A673 (cell line): Measurements from ENCODE around the gene CD248. TPM values are rescaled to one million over a fixed set of nuclear protein-coding genes. Genes with fewer than 3 reads are reported as not detected.

Experiments used
- BruUV-seq: library from RNA; stranded (reverse); fragments of 400-500 nt; replicated peaks from 2 replicates; lab custom pipeline; 2021; lab: Mats Ljungman, UMichigan
- CTCF ChIA-PET: fragments of 300-600 bp; sonication (Branson Sonifier 250); formaldehyde crosslinking; loops from one replicate; lab custom pipeline; 2022; ENCODE audit warnings: antibody characterized with exemption; lab: Charles Lee
- POLR2A ChIA-PET: fragments of 300-600 bp; sonication (Branson Sonifier 250); formaldehyde crosslinking; loops from one replicate; lab custom pipeline; 2022; ENCODE audit warnings: antibody characterized with exemption; ENCODE audit not compliant: low non-redundant PET; lab: Charles Lee
- DNase-seq: peaks from one replicate; pipeline ENCODE4 v3.0.0-alpha.2; 2015; ENCODE audit warnings: low spot score
- H3K27ac ChIP-seq: fragments of 200-600 bp; sonication (generic); 2 replicates; pipeline ENCODE4 v1.5.1; 2016; ENCODE audit warnings: mixed run types, low read depth, mild to moderate bottlenecking, mixed read lengths, antibody characterized with exemption, low read length; ENCODE audit not compliant: poor library complexity, severe bottlenecking
- H3K27me3 ChIP-seq: fragments of 200-600 bp; sonication (generic); replicated peaks from 2 replicates; pipeline ENCODE4 v1.6.1; 2017; ENCODE audit warnings: mixed run types, low read depth, mild to moderate bottlenecking, mixed read lengths, antibody characterized with exemption, low read length; ENCODE audit not compliant: insufficient read depth, poor library complexity
- H3K36me3 ChIP-seq: fragments of 200-600 bp; sonication (generic); 2 replicates; pipeline ENCODE4 v1.6.1; 2016; ENCODE audit warnings: mixed run types, mild to moderate bottlenecking, mixed read lengths, antibody characterized with exemption, low read length; ENCODE audit not compliant: insufficient read depth, poor library complexity, severe bottlenecking
- H3K4me1 ChIP-seq: fragments of 200-600 bp; sonication (generic); 2 replicates; pipeline ENCODE4 v1.6.1; 2017; ENCODE audit warnings: mixed run types, mild to moderate bottlenecking, mixed read lengths, antibody characterized with exemption, low read length; ENCODE audit not compliant: insufficient read depth, poor library complexity, severe bottlenecking
- H3K4me3 ChIP-seq: fragments of 200-600 bp; sonication (generic); 2 replicates; pipeline ENCODE4 v1.5.1; 2016; ENCODE audit warnings: low read depth, mixed run types, mild to moderate bottlenecking, mixed read lengths, low read length; ENCODE audit not compliant: poor library complexity, severe bottlenecking
- H3K9me3 ChIP-seq: fragments of 200-600 bp; sonication (generic); 2 replicates; pipeline ENCODE4 v1.6.1; 2016; ENCODE audit warnings: mixed run types, low read depth, mild to moderate bottlenecking, mixed read lengths, antibody characterized with exemption, low read length; ENCODE audit not compliant: poor library complexity, severe bottlenecking
- CTCF ChIP-seq: fragments of 300-800, 200-600 bp; sonication (generic); conservative IDR thresholded peaks from 2 replicates; pipeline ENCODE4 v1.5.1; 2017; ENCODE audit warnings: low read depth, mild to moderate bottlenecking, antibody characterized with exemption, low read length, moderate library complexity, mixed read lengths
- EZH2 ChIP-seq: fragments of 200-600 bp; sonication (generic); IDR thresholded peaks from 2 replicates; pipeline ENCODE4 v1.6.1; 2017; ENCODE audit warnings: borderline replicate concordance, low read depth, mild to moderate bottlenecking, mixed read lengths, antibody characterized with exemption, low read length; ENCODE audit not compliant: poor library complexity, severe bottlenecking
- intact Hi-C: fragments of 100-400 bp; cut with micrococcal nuclease; formaldehyde crosslinking; loops from one replicate; pipeline ENCODE4 v1.10.0; 2022; ENCODE audit not compliant: unreplicated experiment
- total RNA-seq: library from RNA; stranded (reverse); gene quantifications from 2 replicates; pipeline ENCODE4 v1.2.3, GENCODE V29; 2021

Gene CD248
- total RNA-seq, 1 experiment from 2014 or later, result 97.8 TPM

- no peak for TF ChIP-seq EZH2
- TF ChIP-seq CTCF, result no peak
- no peak for DNase-seq
- Histone ChIP-seq H3K27ac (peak overlapping the region; percentile 50), H3K4me1 (peaks cover 24% of the 10 kb centered on the region), H3K27me3 (no peaks in the 10 kb centered on the region), H3K9me3 (no peaks in the 10 kb centered on the region), H3K36me3 (no peaks in the 10 kb centered on the region), H3K4me3 (no peak overlapping the region)
- BruUV-seq, result no TSS peak
- intact Hi-C loops, result loop anchor here (5.0 kb wide), 1 partner anchor 102 kb away; no protein-coding TSS in a partner anchor
- CTCF ChIA-PET, result no interaction called here
- POLR2A ChIA-PET, result no interaction called here
These were observed 7.8 kb upstream of the CD248 start for GRCh38 chr11:66324664-66325063.

- Histone ChIP-seq H3K36me3 (no peaks in the 10 kb centered on the region), H3K27ac (no peak overlapping the region), H3K27me3 (no peaks in the 10 kb centered on the region), H3K4me3 (no peak overlapping the region), H3K4me1 (peaks cover 29% of the 10 kb centered on the region), H3K9me3 (no peaks in the 10 kb centered on the region)
- ChIA-PET POLR2A (no interaction called here), CTCF (no interaction called here)
- no peak for TF ChIP-seq CTCF
- no peak for TF ChIP-seq EZH2
- DNase-seq, result no peak
- intact Hi-C loops, result no loop called here
- BruUV-seq, result no TSS peak
These were observed 6.8 kb upstream of the CD248 start for GRCh38 chr11:66323684-66324083.

- no TSS peak for BruUV-seq
- POLR2A ChIA-PET, result no interaction called here
- peak overlapping the region; percentile 56 for H3K27ac ChIP-seq
- intact Hi-C loops, result no loop called here
- no peaks in the 10 kb centered on the region for H3K9me3 ChIP-seq
- no peak for DNase-seq
- no peaks in the 10 kb centered on the region for H3K36me3 ChIP-seq
- no peak overlapping the region for H3K4me3 ChIP-seq
- CTCF ChIA-PET, result interaction anchor here (1.5 to 2.0 kb wide), 2 partner anchors 10 to 11 kb away, joined by 4 to 12 read pairs; no protein-coding TSS in a partner anchor
- TF ChIP-seq CTCF, result no peak
- no peak for TF ChIP-seq EZH2
- H3K4me1 ChIP-seq, result peaks cover 31% of the 10 kb centered on the region
- no peaks in the 10 kb centered on the region for H3K27me3 ChIP-seq
These were observed 6.0 kb upstream of the CD248 start for GRCh38 chr11:66322732-66323427.
